ENCODE results near the gene NSMCE4A.
A peak's percentile ranks its signal among the peaks of the same experiment; 100 is the strongest.
"Not testable (repeated sequence)": the region's sequence is repeated elsewhere in the genome, so short reads cannot be mapped to it uniquely, and the experiment has no call there.

NSMCE4A gene

GRCh38 chr10:121974535-121975294, at the start of gene NSMCE4A:
TSS of gene NSMCE4A (minus strand) at chr10:121975217. CDS start at chr10:121975165, 52 bp downstream.
- peak; percentile 35 for DNase-seq

- DNase-seq, result not testable (repeated sequence)
These were observed 48.2 kb upstream of the NSMCE4A start for GRCh38 chr10:122023257-122023656.

GRCh38 chr10:122022276-122022675, 47.3 kb upstream of the NSMCE4A start:
- no peak for DNase-seq

GRCh38 chr10:122021828-122022227, 46.8 kb upstream of the NSMCE4A start:
- DNase-seq, result no peak

- DNase-seq, result no peak
These were observed 46.4 kb upstream of the NSMCE4A start for GRCh38 chr10:122021379-122021778.

- DNase-seq, result no peak
These were observed 45.2 kb upstream of the NSMCE4A start for GRCh38 chr10:122020226-122020625.

- DNase-seq, result no peak
These were observed 44.5 kb upstream of the NSMCE4A start for GRCh38 chr10:122019414-122019975.

GRCh38 chr10:122018951-122019413, 44.0 kb upstream of the NSMCE4A start:
- no peak for DNase-seq

GRCh38 chr10:122018491-122018890, 43.5 kb upstream of the NSMCE4A start:
- no peak for DNase-seq

- not testable (repeated sequence) for DNase-seq
These were observed 42.9 kb upstream of the NSMCE4A start for GRCh38 chr10:122017926-122018325.

- no peak for DNase-seq
These were observed 39.7 kb upstream of the NSMCE4A start for GRCh38 chr10:122014652-122015248.

GRCh38 chr10:122013311-122013780, 38.3 kb upstream of the NSMCE4A start:
- no peak for DNase-seq

- no peak for DNase-seq
These were observed 37.7 kb upstream of the NSMCE4A start for GRCh38 chr10:122012731-122013130.

- DNase-seq, result no peak
These were observed 35.5 kb upstream of the NSMCE4A start for GRCh38 chr10:122010405-122011050.

- DNase-seq, result no peak
These were observed 32.4 kb upstream of the NSMCE4A start for GRCh38 chr10:122007415-122007814.

- no peak for DNase-seq
These were observed 26.7 kb upstream of the NSMCE4A start for GRCh38 chr10:122001698-122002097.

GRCh38 chr10:121999301-121999700, 24.3 kb upstream of the NSMCE4A start:
- DNase-seq, result no peak

GRCh38 chr10:121998462-121998861, 23.4 kb upstream of the NSMCE4A start:
- no peak for DNase-seq

GRCh38 chr10:121994429-121994941, 19.5 kb upstream of the NSMCE4A start:
- no peak for DNase-seq

GRCh38 chr10:121991727-121992126, 16.7 kb upstream of the NSMCE4A start:
- DNase-seq, result not testable (repeated sequence)

- DNase-seq, result no peak
These were observed 15.1 kb upstream of the NSMCE4A start for GRCh38 chr10:121990015-121990677.

Data from KG1 (cell line).